Retinal pigment epithelial cell (primary cell): ENCODE data around the gene IRX4.

ENCODE experiments used
- DNase-seq: peaks from one replicate; pipeline ENCODE4 v3.0.0-alpha.2; 2010; ENCODE audit warnings: low read depth
- H3K4me3 ChIP-seq: 2 replicates; pipeline ENCODE4 v1.5.1; 2011; ENCODE audit warnings: mild to moderate bottlenecking, low read length, control low read depth, moderate library complexity
- CTCF ChIP-seq: conservative IDR thresholded peaks from 2 replicates; pipeline ENCODE4 v1.5.1; 2011; ENCODE audit warnings: low read depth, low read length, control low read depth, inconsistent platforms

The IRX4 gene

GRCh38 chr5:1907616-1908015 is 24.9 kb upstream of the IRX4 start:
- H3K4me3 ChIP-seq, result no peak overlapping the region
- DNase-seq, result no peak
- TF ChIP-seq CTCF, result no peak

DNA sequence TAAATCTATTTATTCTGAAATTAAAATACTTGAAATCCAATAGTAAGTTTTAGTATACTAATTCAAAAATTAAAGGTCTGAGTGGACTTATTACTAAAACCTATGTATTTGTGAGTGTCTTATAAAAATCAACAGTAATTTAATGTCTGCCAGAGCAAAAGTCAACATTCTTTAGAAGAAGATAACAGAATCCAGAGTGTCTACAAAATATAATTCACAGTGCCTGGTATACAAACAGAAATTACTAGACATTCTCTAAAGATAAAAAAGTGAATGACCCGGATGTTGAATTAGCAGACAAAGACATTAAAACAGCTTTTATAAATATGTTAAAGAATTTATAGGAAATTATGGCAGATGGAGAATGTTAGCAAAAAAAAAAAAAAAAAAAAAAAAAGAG is 22.4 kb upstream of the IRX4 start:
- TF ChIP-seq CTCF, result no peak
- no peak for DNase-seq
- no peak overlapping the region for H3K4me3 ChIP-seq

- TF ChIP-seq CTCF, result no peak
Observed at GRCh38 chr5:1901983-1902382, 19.3 kb upstream of the IRX4 start.

GRCh38 chr5:1901061-1901460 is 18.3 kb upstream of the IRX4 start:
- DNase-seq, result no peak
- TF ChIP-seq CTCF, result no peak
- no peak overlapping the region for H3K4me3 ChIP-seq

More at GRCh38 chr5:1901983-1902382, 19.3 kb upstream of the IRX4 start:
- DNase-seq, result no peak
- H3K4me3 ChIP-seq, result no peak overlapping the region

DNA sequence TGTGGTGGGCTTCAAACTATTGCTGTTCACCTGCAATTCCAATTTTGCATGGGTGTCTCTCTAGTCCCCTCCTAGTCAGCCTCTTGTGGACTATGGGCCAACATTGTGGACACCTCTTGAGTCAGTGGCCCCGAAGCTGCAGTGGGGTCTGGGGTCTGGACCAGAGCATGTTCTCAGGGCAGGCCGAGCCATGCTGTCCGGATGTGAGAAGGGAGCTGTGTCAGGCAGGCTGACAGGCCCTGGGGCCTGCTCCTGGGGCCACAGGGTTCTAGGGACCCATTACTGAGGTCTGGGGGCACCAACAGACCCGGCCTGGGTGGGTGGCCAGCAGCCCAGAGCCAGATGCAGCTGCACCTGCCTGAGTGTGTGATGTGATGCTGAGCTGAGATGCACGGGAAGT is 16.5 kb upstream of the IRX4 start:
- no peak for DNase-seq
- H3K4me3 ChIP-seq, result no peak overlapping the region
- TF ChIP-seq CTCF, result no peak

- TF ChIP-seq CTCF, result no peak
Observed at GRCh38 chr5:1897816-1898450, 15.2 kb upstream of the IRX4 start.

DNA sequence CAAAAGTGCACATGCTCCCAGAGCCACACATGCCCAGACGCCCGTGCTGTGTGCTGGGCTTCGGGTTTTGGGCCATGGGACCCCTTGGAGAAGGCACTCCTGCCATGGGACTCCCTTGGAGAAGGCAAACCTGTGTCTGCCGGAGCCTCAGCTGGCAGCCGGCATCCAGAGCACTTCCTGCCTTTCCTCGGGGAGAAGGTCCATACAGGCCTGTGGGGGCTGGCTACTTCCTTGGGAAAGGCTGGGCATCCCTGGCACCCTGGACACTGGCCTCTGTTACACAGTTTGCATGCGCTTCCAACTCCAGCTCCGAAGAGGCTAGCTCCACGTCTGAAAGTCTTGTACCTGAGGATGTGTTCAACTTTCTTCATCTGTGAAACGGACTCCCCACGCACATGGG is 14.7 kb upstream of the IRX4 start:
- no peak overlapping the region for H3K4me3 ChIP-seq
- TF ChIP-seq CTCF, result no peak
- DNase-seq, result no peak

More at GRCh38 chr5:1897816-1898450, 15.2 kb upstream of the IRX4 start:
- no peak overlapping the region for H3K4me3 ChIP-seq
- DNase-seq, result no peak
